ENCODE data around the gene NOS1.

GRCh38 chr12:117236456-117237001 lies 124.9 kb downstream of the NOS1 start:
- TF ChIP-seq POLR2A (IDR thresholded peaks at IDR 0.05; ENCODE audit: low read length) (no peak), GATA1 (IDR thresholded peaks at IDR 0.05; ENCODE audit: low read depth, low read length) (no peak)

Data from erythroblast (primary cell).